Breast epithelium (tissue), 4 donors: ENCODE results near the gene TEX2. TPM values are rescaled to one million over a fixed set of nuclear protein-coding genes. Genes with fewer than 3 reads are reported as not detected.
A peak's percentile ranks its signal among the peaks of the same experiment; 100 is the strongest.

Experiments
- DNase-seq, 2 donors: peaks; one replicate each; pipeline ENCODE4 v3.0.0-alpha.2; 2019; ENCODE audit warnings: low spot score in 2 of 2
- H3K27ac ChIP-seq, 2 donors: fragments of 200-600 bp; sonication (generic) in 1 of 2; one replicate each; pipeline ENCODE4 v1.5.1; 2016 to 2019; ENCODE audit warnings: mild to moderate bottlenecking in 1 of 2
- H3K27me3 ChIP-seq, 2 donors: fragments of 200-600 bp; sonication (generic) in 1 of 2; one replicate each; pipeline versions ENCODE4 v1.5.1 to v1.6.0; 2017 to 2019; ENCODE audit warnings: control low read depth in 1 of 2, mild to moderate bottlenecking in 1 of 2
- H3K36me3 ChIP-seq: fragments of 200-600 bp; one replicate; pipeline ENCODE4 v1.5.1; 2019
- H3K4me1 ChIP-seq, 2 donors: fragments of 200-600 bp; sonication (generic); one replicate each; pipeline ENCODE4 v1.5.1; 2016 to 2019; ENCODE audit warnings: control low read depth in 1 of 2
- H3K4me3 ChIP-seq, 3 donors: fragments of 200-600 bp; sonication (generic); 1 replicate in 2 of 3; 2 replicates in 1 of 3; pipeline ENCODE4 v1.5.1; 2016 to 2019; ENCODE audit warnings: mild to moderate bottlenecking in 3 of 3, moderate library complexity in 2 of 3
- H3K9me3 ChIP-seq, 2 donors: fragments of 200-600 bp; sonication (generic) in 1 of 2; one replicate each; pipeline ENCODE4 v1.5.1; 2016 to 2019; ENCODE audit warnings: control low read depth in 1 of 2
- POLR2A ChIP-seq: fragments of 450-650 bp; IDR thresholded peaks from one replicate; pipeline ENCODE4 v1.6.1; 2016; ENCODE audit warnings: antibody characterized with exemption, mild to moderate bottlenecking, moderate library complexity
- POLR2AphosphoS5 ChIP-seq, 3 donors: sonication (generic); formaldehyde crosslinking; IDR thresholded peaks; one replicate each; pipeline ENCODE4 v1.6.1; 2017; ENCODE audit warnings: antibody characterized with exemption in 3 of 3
- intact Hi-C: fragments of 100-400 bp; cut with DNase I; formaldehyde crosslinking; loops from one replicate; pipeline ENCODE4 v1.15.1; 2023; ENCODE audit warnings: low total_unique reads
- total RNA-seq, 3 donors: library from RNA; depleted of rRNA; stranded (reverse); fragments of >200 nt; gene quantifications; one replicate each; pipeline ENCODE4 v1.1.0, GENCODE V29; 2016
- TF ChIP-seq, protein P1 (sequence below), 3 donors: fragments of 450-650 bp; IDR thresholded peaks; one replicate each; pipeline ENCODE4 v1.5.1; 2016 to 2017; ENCODE audit warnings: antibody characterized with exemption in 3 of 3, mild to moderate bottlenecking in 3 of 3, moderate library complexity in 3 of 3

The TEX2 gene
- total RNA-seq, 3 donors from 2014 or later: 47.5 to 70.7 (median 69.6) TPM

DNA sequence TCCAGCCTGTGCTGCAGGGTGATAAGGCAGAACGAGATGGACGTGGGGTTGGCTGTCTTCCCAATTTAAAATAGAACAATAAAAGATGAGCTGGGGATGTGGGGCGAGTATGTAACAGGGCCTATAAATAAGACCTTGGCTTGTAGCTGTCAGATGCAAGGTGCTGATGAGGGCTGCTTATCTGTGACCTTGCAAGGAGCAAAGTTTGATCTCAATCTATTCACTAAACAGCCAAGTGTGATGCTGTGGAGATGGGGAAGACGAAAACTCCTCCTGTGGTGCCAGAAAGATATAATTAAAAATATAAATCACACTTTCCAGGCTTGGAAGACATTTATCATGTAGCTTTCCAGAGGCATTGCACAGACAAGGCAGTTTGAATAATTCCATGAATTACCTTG is 26.7 kb upstream of the TEX2 start:
- TF ChIP-seq POLR2A: no peak
- TF ChIP-seq, protein P1, sequence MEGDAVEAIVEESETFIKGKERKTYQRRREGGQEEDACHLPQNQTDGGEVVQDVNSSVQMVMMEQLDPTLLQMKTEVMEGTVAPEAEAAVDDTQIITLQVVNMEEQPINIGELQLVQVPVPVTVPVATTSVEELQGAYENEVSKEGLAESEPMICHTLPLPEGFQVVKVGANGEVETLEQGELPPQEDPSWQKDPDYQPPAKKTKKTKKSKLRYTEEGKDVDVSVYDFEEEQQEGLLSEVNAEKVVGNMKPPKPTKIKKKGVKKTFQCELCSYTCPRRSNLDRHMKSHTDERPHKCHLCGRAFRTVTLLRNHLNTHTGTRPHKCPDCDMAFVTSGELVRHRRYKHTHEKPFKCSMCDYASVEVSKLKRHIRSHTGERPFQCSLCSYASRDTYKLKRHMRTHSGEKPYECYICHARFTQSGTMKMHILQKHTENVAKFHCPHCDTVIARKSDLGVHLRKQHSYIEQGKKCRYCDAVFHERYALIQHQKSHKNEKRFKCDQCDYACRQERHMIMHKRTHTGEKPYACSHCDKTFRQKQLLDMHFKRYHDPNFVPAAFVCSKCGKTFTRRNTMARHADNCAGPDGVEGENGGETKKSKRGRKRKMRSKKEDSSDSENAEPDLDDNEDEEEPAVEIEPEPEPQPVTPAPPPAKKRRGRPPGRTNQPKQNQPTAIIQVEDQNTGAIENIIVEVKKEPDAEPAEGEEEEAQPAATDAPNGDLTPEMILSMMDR (IDR thresholded peaks at IDR 0.05): no peak
- TF ChIP-seq POLR2AphosphoS5 (IDR thresholded peaks at IDR 0.05): no peak
- no peaks in the 10 kb centered on the region for H3K27me3 ChIP-seq
- H3K36me3 ChIP-seq: no peaks in the 10 kb centered on the region
- peaks cover 0 to 5% of the 10 kb centered on the region in 2 donors for H3K9me3 ChIP-seq
- H3K4me1 ChIP-seq: no peaks in the 10 kb centered on the region
- no peak overlapping the region for H3K4me3 ChIP-seq
- no peak overlapping the region for H3K27ac ChIP-seq
- intact Hi-C loops: no loop called here
- DNase-seq: no peak

DNA sequence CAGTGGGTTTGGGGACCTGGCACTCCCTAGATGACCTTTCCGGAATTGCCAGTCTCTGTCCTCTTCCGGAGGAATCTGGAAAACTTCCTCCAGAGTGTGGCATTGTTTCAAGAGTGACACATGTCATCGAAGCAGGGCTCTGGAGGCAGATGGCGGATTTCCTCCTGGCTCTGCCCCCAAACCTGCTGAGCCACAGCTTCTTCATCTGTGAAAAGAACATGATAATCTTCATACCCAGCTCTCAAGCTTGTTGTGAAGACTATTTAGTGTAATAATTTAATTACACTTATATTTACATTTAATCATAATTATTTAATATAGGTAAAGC is 19.7 kb upstream of the TEX2 start:
- H3K27ac ChIP-seq: peak overlapping the region in 1 of 2 donors; percentile 38
- no peaks in the 10 kb centered on the region for H3K27me3 ChIP-seq
- no peak for DNase-seq
- H3K9me3 ChIP-seq: no peaks in the 10 kb centered on the region
- intact Hi-C loops: no loop called here
- no peaks in the 10 kb centered on the region for H3K36me3 ChIP-seq
- H3K4me1 ChIP-seq: no peaks in the 10 kb centered on the region
- TF ChIP-seq, protein P1 (IDR thresholded peaks at IDR 0.05): no peak
- TF ChIP-seq POLR2A: no peak
- TF ChIP-seq POLR2AphosphoS5 (IDR thresholded peaks at IDR 0.05): no peak
- H3K4me3 ChIP-seq: peak overlapping the region in 2 of 3 donors; percentile 35 to 41

DNA sequence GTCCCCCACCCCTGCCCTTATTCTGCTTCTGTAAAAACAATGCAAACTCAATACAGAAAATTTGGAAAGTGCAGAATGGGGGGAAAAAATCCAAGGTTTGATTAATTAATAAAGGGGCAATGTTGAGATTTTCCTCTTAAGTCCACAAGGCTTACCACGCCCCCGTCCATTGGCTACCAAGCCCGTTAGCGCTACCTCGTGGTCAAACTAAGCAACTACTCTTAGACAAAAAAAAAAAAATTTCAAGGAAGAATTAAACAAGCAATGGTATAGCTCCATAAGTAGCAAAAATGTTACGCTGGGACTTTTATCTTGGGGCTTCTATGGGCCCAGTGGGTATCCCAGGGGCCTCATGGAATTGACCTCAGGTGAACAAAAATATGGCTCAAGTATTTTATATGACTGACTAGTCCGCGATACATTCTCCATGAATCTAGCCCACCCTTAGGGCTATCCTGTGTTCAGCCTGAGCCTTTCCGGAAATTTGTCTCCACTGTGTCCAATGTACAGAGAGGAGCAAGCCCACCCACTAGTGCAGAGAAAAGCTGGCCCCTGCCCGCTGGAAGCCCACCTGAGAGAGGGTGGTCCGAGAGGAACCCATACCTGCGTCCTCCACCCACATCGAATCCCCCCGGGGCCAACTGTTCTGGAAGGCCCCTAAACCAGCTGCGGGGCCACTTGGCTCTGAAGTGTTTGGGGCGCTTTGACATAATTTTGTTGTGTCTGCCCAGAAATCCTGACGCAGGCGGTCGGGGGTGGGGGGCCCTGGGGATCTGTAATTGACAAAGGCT is 19.1 kb upstream of the TEX2 start:
- Histone ChIP-seq H3K36me3 (no peaks in the 10 kb centered on the region), H3K4me3 (peak overlapping the region in 2 of 3 donors; percentile 35 to 41), H3K27me3 (no peaks in the 10 kb centered on the region), H3K27ac (peak overlapping the region in 1 of 2 donors; percentile 38), H3K9me3 (no peaks in the 10 kb centered on the region), H3K4me1 (no peaks in the 10 kb centered on the region)
- peak in 1 of 2 donors; percentile 52 for DNase-seq
- intact Hi-C loops: no loop called here
- TF ChIP-seq POLR2A (no peak), POLR2AphosphoS5 (IDR thresholded peaks at IDR 0.05) (peak in 1 of 3 donors; percentile 31)
- TF ChIP-seq, protein P1 (IDR thresholded peaks at IDR 0.05): peak; percentile 52 to 74 (median 64)

DNA sequence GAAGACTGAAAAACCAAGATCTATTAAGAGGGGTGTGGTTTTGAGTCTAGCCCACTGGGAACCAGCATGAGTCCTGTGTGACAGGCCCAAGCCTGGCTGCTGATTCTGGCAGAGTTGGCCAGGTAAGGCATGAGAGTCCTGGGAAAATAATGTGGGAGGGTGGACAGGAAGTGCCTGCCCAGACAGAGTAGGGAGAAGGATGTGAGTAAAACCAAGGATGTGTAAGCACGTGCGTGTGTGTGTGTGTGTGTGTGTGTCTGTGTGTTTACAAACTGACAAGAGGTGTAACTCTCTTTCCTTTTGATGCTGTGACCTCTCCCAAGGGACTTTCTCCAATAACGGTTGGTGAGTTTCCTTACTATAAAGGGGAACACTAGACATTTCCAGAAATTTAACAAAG is 15.6 kb upstream of the TEX2 start:
- H3K36me3 ChIP-seq: no peaks in the 10 kb centered on the region
- TF ChIP-seq, protein P1 (IDR thresholded peaks at IDR 0.05): no peak
- TF ChIP-seq POLR2A (no peak), POLR2AphosphoS5 (IDR thresholded peaks at IDR 0.05) (no peak)
- DNase-seq: no peak
- no peak overlapping the region for H3K4me3 ChIP-seq
- no peaks in the 10 kb centered on the region for H3K27me3 ChIP-seq
- H3K9me3 ChIP-seq: no peaks in the 10 kb centered on the region
- H3K27ac ChIP-seq: peak overlapping the region in 1 of 2 donors; percentile 48
- intact Hi-C loops: no loop called here
- H3K4me1 ChIP-seq: no peaks in the 10 kb centered on the region

DNA sequence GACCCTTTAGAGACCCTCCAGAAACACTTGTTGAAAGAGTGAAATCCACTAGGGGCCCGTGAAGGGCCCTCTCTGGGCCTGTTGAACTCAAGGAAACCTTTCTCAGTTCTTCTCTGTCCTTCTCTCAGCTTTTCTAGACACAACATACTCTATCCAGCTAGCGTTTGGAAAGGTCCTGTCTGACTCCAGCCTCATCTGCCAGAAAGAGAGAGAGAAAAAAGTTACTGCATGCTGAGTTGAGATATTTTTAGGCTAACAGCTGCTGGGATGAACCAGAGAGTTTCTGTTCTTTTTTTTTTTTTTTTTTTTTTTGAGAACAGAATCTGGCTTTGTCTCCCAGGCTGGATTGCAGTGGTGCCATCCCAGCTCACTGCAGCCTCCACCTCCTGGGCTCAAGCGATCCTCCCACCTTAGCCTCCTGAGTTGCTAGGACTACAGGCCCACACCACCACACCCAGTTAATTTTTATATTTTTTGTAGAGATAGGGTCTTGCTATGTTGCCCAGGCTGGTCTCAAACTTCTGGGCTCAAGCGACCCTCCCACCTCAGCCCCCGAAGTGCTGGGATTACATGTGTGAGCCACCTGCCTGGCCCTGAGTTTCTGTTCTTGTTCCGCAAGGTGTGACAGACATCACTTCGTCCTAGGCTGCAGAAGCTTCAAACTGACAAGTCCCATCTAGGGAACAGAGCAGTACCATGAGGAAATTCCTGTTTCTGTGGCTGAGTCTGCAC is 14.9 kb upstream of the TEX2 start:
- no peaks in the 10 kb centered on the region for H3K4me1 ChIP-seq
- intact Hi-C loops: no loop called here
- H3K27ac ChIP-seq: peak overlapping the region in 1 of 2 donors; percentile 57
- no peaks in the 10 kb centered on the region for H3K9me3 ChIP-seq
- H3K27me3 ChIP-seq: no peaks in the 10 kb centered on the region
- H3K36me3 ChIP-seq: no peaks in the 10 kb centered on the region
- TF ChIP-seq POLR2AphosphoS5 (IDR thresholded peaks at IDR 0.05): no peak
- TF ChIP-seq POLR2A: no peak
- TF ChIP-seq, protein P1 (IDR thresholded peaks at IDR 0.05): no peak
- DNase-seq: no peak
- no peak overlapping the region for H3K4me3 ChIP-seq
